Mucosa of rectum (tissue), 2 donors: ENCODE data around the gene PPP1R2C.

Experiments
- H3K27ac ChIP-seq, 2 donors: one replicate each; pipeline ENCODE4 v1.7.0; 2013; ENCODE audit warnings: inconsistent platforms in 2 of 2, low read depth in 2 of 2, low read length in 2 of 2
- H3K27me3 ChIP-seq, 2 donors: one replicate each; pipeline ENCODE4 v1.7.0; 2013; ENCODE audit warnings: low read length in 2 of 2; ENCODE audit not compliant: control insufficient read depth in 2 of 2, insufficient read depth in 2 of 2
- H3K36me3 ChIP-seq, 2 donors: one replicate each; pipeline ENCODE4 v1.7.0; 2013; ENCODE audit warnings: low read length in 2 of 2; ENCODE audit not compliant: control insufficient read depth in 2 of 2, insufficient read depth in 2 of 2
- H3K4me1 ChIP-seq, 2 donors: one replicate each; pipeline ENCODE4 v1.7.0; 2013; ENCODE audit warnings: low read length in 2 of 2, mild to moderate bottlenecking in 1 of 2; ENCODE audit not compliant: control insufficient read depth in 2 of 2, insufficient read depth in 2 of 2
- H3K4me3 ChIP-seq, 2 donors: one replicate each; pipeline ENCODE4 v1.7.0; 2013; ENCODE audit warnings: low read length in 2 of 2
- H3K9ac ChIP-seq, 2 donors: one replicate each; pipeline ENCODE4 v1.7.0; 2013; ENCODE audit warnings: low read length in 2 of 2, low read depth in 1 of 2, mild to moderate bottlenecking in 1 of 2
- H3K9me3 ChIP-seq, 2 donors: one replicate each; pipeline ENCODE4 v1.7.0; 2013; ENCODE audit warnings: low read length in 2 of 2; ENCODE audit not compliant: control insufficient read depth in 2 of 2
- donor health status: healthy.
- donor health status: Normal muscosa, but diverticular disease.

PPP1R2C gene

GRCh38 chrX:42797651-42798269, 19.8 kb upstream of the PPP1R2C start:
- Histone ChIP-seq H3K4me1 (no peaks in the 10 kb centered on the region), H3K9ac (no peak overlapping the region), H3K36me3 (no peaks in the 10 kb centered on the region), H3K9me3 (peaks cover 0 to 3% of the 10 kb centered on the region in 2 donors), H3K27me3 (no peaks in the 10 kb centered on the region), H3K27ac (no peak overlapping the region), H3K4me3 (no peak overlapping the region)

GRCh38 chrX:42783451-42783850, 5.5 kb upstream of the PPP1R2C start:
- Histone ChIP-seq H3K27ac (no peak overlapping the region), H3K9ac (no peak overlapping the region), H3K4me1 (no peaks in the 10 kb centered on the region), H3K4me3 (no peak overlapping the region), H3K36me3 (no peaks in the 10 kb centered on the region), H3K27me3 (peaks cover 2 to 4% of the 10 kb centered on the region in 2 donors), H3K9me3 (peaks cover 0 to 3% of the 10 kb centered on the region in 2 donors)

- H3K27me3 ChIP-seq: peaks cover 0 to 3% of the 10 kb centered on the region in 2 donors
- H3K27ac ChIP-seq: no peak overlapping the region
- no peaks in the 10 kb centered on the region for H3K4me1 ChIP-seq
- peaks cover 0 to 4% of the 10 kb centered on the region in 2 donors for H3K9me3 ChIP-seq
- no peaks in the 10 kb centered on the region for H3K36me3 ChIP-seq
- no peak overlapping the region for H3K4me3 ChIP-seq
- no peak overlapping the region for H3K9ac ChIP-seq
Observed at GRCh38 chrX:42776195-42776594, 1.8 kb downstream of the PPP1R2C start.

- Histone ChIP-seq H3K9ac (no peak overlapping the region), H3K4me1 (no peaks in the 10 kb centered on the region), H3K9me3 (no peaks in the 10 kb centered on the region), H3K27me3 (peaks cover 0 to 3% of the 10 kb centered on the region in 2 donors), H3K36me3 (no peaks in the 10 kb centered on the region), H3K4me3 (no peak overlapping the region), H3K27ac (no peak overlapping the region)
Observed at GRCh38 chrX:42772874-42773273, 5.1 kb downstream of the PPP1R2C start.

- H3K9ac ChIP-seq: no peak overlapping the region
Observed at GRCh38 chrX:42771506-42772335, 6.2 kb downstream of the PPP1R2C start.

GRCh38 chrX:42770566-42770965, 7.4 kb downstream of the PPP1R2C start:
- Histone ChIP-seq H3K27me3 (peaks cover 0 to 3% of the 10 kb centered on the region in 2 donors), H3K9me3 (no peaks in the 10 kb centered on the region), H3K4me1 (no peaks in the 10 kb centered on the region), H3K9ac (no peak overlapping the region), H3K36me3 (no peaks in the 10 kb centered on the region), H3K27ac (no peak overlapping the region), H3K4me3 (no peak overlapping the region)

More at GRCh38 chrX:42771506-42772335, 6.2 kb downstream of the PPP1R2C start:
- no peaks in the 10 kb centered on the region for H3K36me3 ChIP-seq
- no peak overlapping the region for H3K4me3 ChIP-seq
- no peaks in the 10 kb centered on the region for H3K4me1 ChIP-seq
- no peak overlapping the region for H3K27ac ChIP-seq
- no peaks in the 10 kb centered on the region for H3K9me3 ChIP-seq
- H3K27me3 ChIP-seq: peaks cover 0 to 3% of the 10 kb centered on the region in 2 donors

- no peaks in the 10 kb centered on the region for H3K9me3 ChIP-seq
- peaks cover 0 to 3% of the 10 kb centered on the region in 2 donors for H3K27me3 ChIP-seq
- H3K4me3 ChIP-seq: no peak overlapping the region
- no peaks in the 10 kb centered on the region for H3K4me1 ChIP-seq
- no peaks in the 10 kb centered on the region for H3K36me3 ChIP-seq
- no peak overlapping the region for H3K9ac ChIP-seq
- H3K27ac ChIP-seq: no peak overlapping the region
Observed at GRCh38 chrX:42759881-42760280, 18.1 kb downstream of the PPP1R2C start.

- no peak overlapping the region for H3K27ac ChIP-seq
- no peaks in the 10 kb centered on the region for H3K27me3 ChIP-seq
- H3K9ac ChIP-seq: no peak overlapping the region
- no peaks in the 10 kb centered on the region for H3K36me3 ChIP-seq
- H3K4me1 ChIP-seq: no peaks in the 10 kb centered on the region
- no peaks in the 10 kb centered on the region for H3K9me3 ChIP-seq
- H3K4me3 ChIP-seq: no peak overlapping the region
Observed at GRCh38 chrX:42755815-42756214, 22.1 kb downstream of the PPP1R2C start.

- H3K27me3 ChIP-seq: no peaks in the 10 kb centered on the region
- no peak overlapping the region for H3K9ac ChIP-seq
- H3K9me3 ChIP-seq: no peaks in the 10 kb centered on the region
- H3K4me1 ChIP-seq: no peaks in the 10 kb centered on the region
- no peaks in the 10 kb centered on the region for H3K36me3 ChIP-seq
- no peak overlapping the region for H3K27ac ChIP-seq
- H3K4me3 ChIP-seq: no peak overlapping the region
Observed at GRCh38 chrX:42754603-42755002, 23.4 kb downstream of the PPP1R2C start.

GRCh38 chrX:42754115-42754514, 23.8 kb downstream of the PPP1R2C start:
- H3K9me3 ChIP-seq: no peaks in the 10 kb centered on the region
- no peaks in the 10 kb centered on the region for H3K27me3 ChIP-seq
- no peaks in the 10 kb centered on the region for H3K4me1 ChIP-seq
- H3K27ac ChIP-seq: no peak overlapping the region
- no peak overlapping the region for H3K4me3 ChIP-seq
- no peaks in the 10 kb centered on the region for H3K36me3 ChIP-seq
- no peak overlapping the region for H3K9ac ChIP-seq
